GM18498 (cell line): Measurements from ENCODE around the gene UGT2B17.
"Not testable (repeated sequence)": the region's sequence is repeated elsewhere in the genome, so short reads cannot be mapped to it uniquely, and the experiment has no call there.

Experiments used
- ATAC-seq: cut with Tn5 transposase; IDR thresholded peaks from one replicate; pipeline ENCODE4 v1.9.1; 2021; ENCODE audit warnings: mild to moderate bottlenecking, moderate library complexity; ENCODE audit not compliant: unreplicated experiment

Gene UGT2B17

DNA sequence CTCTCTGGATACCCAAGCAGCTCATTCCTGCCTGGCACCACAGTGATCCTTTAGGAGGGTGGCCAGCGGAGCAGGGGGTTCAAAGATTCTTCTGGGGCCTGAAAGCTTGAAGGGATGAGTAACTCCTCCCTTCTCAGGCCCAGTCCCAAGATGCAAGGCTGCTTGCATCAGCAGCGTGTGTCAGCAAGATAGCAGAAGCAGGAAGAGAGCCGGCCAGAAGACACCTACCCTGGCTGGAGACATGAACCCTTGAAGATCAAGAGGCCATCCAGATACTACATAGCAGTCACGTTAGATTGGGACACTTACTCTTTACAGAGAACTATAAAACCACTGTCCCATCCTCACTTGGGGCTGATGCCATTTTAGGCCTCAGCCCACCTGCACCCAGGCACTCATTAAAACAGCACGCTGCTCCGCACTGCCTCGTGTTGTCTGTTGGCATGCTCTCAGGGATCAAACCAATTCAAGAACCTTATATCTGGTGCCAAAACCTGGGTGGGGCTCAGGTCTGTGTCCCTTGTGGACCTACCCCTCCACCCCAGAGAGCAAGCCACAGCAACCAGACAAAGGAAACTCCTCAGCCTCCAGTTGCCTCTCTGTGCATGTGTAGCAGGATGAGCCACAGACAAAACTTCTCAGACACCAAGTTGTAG is 6.5 kb downstream of the UGT2B17 start:
- peak; percentile 61 for ATAC-seq

DNA sequence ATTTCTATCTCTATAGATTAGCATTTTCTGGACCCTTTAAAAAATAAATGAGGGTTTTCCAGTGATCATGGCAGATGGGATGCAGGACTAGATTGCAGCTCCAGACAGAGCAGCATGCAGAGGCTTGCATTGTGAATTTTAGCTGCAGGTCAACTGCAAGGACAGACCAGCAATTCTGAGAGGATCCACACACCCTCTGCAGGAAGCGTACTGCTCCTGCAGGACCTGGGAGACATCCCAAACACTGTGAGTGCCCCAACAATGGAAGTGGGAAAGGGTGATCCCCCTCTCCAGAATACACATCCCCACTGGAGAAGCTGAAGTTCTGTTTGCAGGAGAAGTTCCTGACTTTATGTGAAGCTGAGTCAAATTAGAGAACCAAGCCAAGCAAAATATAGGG is 7.1 kb downstream of the UGT2B17 start:
- ATAC-seq = peak; percentile 9

DNA sequence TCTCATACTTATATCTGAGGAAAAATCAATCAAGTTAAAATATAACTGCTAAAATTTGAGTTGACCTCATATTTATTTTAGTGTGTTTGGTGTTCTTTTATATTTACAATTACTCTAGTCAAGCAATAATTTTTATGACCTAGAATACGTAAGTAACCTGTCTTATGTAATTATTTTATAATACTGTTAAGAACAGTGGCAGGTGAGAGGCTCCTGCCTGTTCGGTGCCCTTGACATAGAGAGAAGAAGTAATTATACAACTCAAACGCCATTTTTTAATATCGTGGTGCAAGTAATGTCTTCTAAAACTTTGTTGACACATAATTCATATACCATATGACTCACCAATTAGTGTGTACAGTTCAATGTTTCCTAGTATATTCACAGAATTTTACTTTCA is 7.6 kb downstream of the UGT2B17 start:
- ATAC-seq = not testable (repeated sequence)

DNA sequence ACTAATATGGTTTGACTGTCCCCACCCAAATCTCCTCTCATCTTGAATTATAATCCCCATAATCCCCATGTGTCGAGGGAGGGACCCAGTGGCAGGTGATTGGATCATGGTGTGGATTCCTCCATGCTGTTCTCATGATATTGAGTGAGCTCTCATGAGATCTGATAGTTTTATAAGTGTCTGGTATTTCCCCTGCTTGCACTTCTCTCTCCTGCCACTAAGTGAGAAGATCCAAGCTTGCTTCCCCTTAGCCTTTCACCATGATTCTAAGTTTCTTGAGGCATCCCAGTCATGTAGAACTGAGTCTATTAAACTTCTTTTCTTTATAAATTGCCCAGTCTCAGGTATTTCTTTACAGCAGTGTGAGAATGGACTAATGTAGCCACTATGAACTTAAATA is 9.8 kb downstream of the UGT2B17 start:
- ATAC-seq = not testable (repeated sequence)

DNA sequence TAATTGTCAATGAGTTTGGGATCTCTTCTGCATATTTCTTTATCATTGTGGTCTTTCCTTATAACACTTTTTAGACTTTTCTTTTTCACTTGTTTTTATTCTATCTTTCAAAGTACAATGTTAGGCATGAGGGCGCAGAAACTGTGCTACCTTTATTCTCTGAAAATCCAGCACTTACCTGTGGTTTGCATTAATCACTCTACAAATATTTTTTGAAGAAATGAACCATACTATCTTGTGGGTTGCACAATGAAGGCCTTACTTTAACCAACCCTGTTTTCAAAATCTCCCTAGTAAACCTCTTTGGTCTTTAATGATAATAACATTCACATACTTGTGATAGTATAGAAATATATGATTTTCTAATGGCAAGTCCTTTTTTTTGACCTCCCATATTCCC is 11.0 kb downstream of the UGT2B17 start:
- not testable (repeated sequence) for ATAC-seq

DNA sequence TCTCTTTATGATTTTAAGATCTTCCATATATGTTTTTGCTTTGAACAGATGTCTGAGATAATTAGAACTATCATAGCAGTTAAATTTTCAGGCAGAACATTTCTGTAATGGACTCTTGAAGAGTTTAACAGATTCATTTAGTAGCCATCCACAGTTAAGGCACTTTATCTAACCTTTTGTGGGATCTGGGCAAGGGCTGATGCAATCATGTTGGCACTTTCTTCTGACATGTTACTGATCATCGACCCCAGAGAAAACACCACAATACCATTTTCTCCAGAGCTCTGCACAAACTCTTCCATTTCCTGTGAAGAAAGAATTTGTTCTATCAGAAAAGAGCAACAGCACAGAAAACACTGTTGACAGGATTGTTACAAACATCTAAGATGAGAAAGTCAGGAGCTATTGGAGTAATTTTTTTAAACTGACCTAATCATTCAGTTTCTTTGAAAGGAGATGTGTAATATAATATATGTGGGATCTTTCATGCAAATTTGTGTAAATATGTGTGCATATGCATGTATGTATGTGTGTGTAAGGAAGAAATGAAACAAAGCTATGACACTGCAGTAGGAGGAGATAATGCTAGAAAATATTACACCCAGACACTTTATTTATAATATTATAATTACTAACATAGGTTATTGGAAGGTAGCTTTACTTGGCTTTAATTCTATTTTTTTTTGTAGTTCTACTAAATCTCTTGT is 15.6 kb downstream of the UGT2B17 start:
- ATAC-seq = not testable (repeated sequence)

DNA sequence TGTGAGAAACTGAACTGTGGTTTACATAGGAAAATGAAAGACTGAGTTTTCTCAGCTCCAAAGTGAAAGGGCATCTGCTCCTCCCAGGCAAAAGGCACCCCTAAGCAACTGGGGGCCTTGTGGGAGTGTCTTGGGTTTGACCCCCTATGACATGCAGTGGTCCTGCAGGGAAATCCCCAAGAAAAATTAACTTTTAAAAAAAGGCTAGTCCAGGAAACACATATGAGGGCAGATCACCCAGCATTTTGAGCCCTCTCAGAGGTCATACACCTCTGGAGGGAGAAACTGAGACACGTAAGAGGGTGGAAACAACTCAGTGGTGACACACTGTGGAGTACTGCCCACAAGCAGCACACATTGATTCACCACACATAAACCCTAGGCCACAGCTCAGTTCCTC is 22.3 kb downstream of the UGT2B17 start:
- ATAC-seq = peak; percentile 65

DNA sequence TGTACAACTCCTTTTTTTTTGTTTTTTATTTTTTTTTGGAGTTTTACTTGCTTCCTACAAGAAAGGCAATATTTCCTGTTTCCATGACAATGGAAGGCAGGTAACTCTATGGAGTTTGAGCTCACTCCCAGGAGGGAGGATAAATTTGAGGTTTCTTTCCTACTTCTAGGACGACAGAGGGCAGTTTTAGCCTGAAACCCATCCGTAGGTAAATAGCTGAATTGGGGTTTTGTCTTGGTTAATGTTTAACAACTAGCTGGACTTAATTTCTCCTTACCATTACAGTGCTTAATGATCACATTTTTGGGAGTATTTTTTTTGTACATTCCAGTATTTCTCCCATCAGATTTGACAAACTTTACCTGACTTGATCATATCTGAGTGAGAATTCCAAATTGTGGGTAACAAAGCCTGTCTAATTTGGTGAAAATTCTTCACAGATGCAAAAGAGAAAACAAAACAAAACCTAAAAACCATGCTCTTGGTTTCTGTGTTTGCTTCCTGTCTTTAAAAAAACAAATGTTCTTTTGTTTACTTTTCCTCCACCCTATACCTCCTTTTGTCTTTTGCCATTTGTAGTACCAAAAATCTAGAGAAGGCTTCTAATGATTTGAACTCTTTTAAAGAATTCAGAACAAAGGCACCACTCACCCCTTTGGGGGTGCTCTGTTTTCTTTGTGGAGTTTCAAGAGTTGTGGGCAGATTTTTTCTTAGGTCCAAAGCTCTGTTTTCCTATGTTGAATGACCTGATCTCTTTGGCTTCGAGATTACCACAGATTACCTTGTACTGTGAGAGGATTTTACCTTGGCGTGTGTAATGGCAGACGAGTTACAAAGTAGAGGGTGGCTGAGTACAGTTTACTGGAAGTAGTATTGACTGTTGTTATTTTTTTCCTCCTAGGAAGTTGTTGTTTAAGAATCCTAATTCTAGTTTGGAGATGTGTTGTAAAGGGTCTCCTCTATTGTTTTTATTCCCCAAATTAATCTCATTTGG is 23.0 kb downstream of the UGT2B17 start:
- peak; percentile 76 for ATAC-seq

DNA sequence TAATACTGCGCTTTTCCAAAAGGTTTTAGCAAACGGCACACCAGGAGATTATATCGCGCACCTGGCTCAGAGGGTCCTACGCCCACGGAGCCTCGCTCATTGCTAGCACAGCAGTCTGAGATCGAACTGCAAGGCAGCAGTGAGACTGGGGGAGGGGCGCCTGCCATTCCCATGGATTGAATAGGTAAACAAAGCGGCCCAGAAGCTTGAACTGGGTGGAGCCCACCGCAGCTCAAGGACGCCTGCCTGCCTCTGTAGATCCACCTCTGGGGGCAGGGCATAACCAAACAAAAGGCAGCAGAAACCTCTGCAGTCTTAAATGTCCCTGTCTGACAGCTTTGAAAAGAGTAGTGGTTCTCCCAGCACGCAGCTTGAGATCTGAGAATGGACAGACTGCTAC is 33.4 kb downstream of the UGT2B17 start:
- ATAC-seq = not testable (repeated sequence)

DNA sequence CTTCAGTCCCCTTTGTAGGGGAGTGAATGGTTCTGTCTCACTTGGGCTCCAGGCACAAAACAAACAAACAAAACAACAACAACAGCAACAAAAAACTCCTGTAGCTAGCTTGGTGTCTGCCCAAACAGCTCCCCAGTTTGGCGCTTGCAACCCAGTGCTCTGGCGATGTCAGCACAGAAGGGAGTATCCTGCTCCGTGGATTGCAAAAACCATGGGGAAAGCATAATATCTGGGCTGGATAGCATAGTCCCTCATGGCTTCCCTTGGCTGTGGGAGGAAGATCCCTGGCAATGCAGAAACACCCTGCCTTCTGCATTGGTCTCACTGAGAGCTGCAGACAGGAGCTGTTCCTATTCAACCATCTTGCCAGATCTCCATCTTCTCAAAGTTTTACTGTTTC is 39.7 kb downstream of the UGT2B17 start:
- no peak for ATAC-seq

DNA sequence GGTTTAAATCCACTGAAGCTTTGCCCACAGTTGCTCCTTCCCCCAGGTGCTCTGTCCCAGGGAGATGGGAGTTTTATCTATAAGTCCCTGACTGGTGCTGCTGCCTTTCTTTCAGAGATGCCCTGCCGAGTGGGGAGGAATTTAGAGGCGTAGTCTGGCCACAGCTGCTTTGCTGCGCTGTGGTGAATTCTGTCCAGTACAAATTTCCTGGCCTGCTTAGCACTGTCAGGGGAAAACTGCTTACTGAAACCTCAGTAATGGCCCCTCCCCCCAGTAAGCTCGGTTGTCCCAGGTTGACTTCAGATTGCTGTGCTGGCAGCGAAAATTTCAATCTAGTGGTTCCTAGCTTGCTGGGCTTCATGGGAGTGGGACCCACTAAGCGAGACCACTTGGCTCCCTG is 40.1 kb downstream of the UGT2B17 start:
- no peak for ATAC-seq

DNA sequence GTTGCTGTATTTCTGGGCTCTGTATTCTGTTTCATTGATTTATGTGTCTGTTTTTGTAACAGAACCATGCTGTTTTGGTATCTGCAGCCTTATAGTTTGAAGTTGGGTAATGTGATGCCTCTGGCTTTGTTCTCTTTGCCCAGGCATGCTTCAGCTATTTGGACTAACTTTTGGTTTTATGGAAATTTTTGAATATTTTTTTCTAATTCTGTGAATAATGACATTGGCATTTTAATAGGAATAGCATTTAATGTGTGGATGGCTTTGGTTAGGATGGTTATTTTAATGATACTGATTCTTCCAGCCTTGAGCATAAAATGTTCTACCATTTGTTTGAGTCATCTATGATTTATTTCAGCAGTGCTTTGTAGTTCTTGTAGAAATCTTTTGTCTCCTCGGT is 53.9 kb downstream of the UGT2B17 start:
- ATAC-seq = not testable (repeated sequence)

DNA sequence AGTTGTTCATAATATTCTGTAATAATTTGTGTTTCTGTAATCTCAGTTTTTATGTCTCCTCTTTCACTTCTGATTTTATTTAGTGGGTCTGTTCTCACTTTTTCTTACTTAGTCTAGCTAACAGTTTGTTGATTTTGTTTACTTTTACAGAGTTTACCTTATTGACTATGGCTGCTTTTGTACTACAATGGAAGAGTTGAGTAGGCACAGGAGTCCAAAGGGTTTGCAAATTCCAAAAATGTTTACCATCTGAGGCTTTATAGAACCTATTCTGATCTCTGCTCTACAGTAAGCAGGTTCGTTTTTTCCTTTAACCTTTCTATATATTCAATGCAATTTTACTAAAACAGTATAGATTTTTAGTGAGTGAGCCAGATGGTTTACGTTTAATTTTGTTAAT is 55.1 kb downstream of the UGT2B17 start:
- no peak for ATAC-seq

DNA sequence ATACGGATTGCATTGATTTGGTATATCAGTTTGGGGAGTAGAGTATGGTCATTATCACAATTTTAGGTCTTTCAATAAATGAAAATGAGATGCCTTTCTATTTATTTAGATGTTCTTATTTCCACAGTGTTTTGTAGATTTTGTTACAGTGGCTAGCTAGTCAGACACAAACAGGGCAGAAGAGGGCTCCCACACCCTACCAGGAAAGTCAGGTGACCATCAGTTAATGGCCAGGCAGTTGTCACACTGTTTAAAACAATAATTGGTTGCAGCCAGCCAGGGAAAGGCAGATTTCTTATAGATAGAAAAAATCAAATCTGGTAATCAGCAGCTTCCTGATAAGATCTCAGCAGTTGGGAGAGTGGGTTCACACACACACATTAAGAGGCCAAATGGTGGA is 57.2 kb downstream of the UGT2B17 start:
- no peak for ATAC-seq

DNA sequence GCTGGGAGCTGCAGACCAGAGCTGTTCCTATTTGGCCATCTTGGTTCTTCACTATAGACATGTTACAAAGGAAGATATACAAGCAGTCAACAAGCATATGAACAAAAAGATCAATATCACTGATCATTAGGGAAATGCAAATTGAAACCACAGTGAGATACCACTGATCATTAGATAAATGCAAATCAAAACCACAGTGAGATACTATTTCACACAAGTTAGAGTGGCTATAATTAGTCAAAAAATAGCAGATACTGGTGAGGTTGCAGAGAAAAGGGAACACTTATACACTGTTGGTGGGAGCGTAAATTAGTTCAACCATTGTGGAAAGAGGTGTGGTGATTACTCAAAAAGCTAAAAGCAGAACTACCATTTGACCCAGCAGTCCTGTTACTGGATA is 70.7 kb downstream of the UGT2B17 start:
- peak; percentile 92 for ATAC-seq

DNA sequence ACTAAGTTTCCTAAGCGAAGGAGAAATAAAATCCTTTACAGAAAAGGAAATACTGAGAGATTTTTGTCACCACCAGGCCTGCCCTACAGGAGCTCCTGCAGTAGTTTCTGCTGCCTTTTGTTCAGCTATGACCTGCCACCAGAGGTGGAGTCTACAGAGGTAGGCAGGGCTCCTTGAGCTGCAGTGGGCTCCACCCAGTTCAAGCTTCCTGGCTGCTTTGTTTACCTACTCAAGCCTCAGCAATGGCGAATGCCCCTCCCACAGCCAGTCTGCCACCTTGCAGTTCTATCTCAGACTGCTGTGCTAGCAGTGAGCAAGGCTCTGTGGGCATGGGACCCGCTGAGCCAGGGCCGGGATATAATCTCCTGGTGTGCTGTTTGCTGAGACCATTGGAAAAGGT is 71.3 kb downstream of the UGT2B17 start:
- ATAC-seq = not testable (repeated sequence)

DNA sequence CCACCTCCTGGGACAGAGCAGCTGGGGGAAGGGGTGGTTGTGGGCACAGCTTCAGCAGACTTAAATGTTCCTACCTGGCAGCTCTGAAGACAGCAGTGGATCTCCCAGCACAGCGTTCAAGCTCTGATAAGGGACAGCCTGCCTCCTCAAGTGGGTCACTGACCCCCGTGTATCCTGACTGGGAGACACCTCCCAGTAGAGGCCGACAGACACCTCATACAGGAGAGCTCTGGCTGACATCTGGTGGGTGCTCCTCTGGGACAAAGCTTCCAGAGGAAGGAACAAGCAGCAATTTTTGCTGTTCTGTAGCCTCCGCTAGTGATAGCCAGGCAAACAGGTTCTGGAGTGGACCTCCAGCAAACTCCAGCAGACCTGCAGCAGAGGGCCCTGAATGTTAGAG is 72.7 kb downstream of the UGT2B17 start:
- not testable (repeated sequence) for ATAC-seq

DNA sequence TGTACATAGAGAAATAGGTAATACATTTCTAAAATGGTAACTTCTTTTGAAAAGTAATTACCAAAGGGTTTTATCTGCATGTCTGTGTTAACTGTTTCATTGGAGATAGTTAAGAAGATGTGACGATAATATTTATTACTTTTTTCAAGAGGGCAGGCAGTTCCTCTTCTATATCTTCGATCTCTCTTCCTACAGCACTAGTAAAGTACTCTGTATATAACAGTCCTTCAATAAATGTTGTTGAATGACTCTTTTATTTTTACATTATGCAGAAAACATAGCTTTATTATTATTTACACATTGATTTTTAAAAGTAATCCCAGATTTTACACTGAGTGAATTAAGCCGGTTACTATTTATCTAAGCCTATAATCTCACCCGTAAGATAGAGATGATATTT is 77.1 kb downstream of the UGT2B17 start:
- ATAC-seq = no peak

DNA sequence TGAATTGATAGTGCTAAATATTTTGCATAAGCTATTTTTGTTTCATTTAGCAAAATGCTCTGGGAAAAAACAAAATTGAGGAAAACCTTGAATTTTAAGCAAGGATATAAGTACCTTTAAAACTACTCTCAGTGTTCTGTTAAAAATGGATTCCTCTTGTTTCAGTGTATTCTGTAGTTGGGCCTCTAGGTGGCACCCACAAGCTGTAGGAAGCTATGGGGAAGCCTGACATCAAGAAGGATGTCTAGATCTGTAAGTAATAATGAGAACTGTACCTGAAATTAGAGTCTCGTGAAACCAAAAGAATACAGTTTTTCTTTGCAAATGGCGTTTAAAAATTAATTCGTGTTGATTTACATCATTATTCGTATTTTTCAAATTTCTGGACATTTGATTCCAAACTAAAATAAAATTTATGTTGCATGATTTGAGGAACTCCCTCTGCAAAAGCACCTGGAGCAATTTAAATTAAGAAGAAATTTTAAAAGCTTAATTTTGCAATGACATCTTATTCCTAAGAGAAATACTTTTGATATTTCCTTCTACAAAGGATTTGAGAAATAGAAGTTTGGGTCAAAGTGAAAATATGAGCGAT is 77.6 kb downstream of the UGT2B17 start:
- peak; percentile 88 for ATAC-seq

DNA sequence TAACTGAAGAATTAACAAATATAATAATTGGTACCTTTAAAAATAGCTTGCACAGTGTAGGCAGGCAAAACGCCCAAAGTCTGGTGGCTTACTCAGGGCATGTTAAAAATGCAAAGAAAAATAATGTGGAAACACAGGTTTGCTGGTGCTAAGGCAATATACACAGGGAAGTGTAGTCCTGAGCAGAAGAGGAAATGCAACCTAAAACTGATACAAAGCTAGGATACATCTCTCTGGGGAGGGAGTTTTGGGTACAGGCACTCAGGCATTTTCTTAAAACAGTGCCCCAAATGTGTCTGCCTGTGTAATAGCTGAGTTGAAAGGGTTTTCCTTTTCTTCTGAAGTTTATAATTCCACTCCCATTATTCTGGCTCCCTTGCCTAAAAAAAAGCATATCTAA is 81.4 kb downstream of the UGT2B17 start:
- ATAC-seq = peak; percentile 45

DNA sequence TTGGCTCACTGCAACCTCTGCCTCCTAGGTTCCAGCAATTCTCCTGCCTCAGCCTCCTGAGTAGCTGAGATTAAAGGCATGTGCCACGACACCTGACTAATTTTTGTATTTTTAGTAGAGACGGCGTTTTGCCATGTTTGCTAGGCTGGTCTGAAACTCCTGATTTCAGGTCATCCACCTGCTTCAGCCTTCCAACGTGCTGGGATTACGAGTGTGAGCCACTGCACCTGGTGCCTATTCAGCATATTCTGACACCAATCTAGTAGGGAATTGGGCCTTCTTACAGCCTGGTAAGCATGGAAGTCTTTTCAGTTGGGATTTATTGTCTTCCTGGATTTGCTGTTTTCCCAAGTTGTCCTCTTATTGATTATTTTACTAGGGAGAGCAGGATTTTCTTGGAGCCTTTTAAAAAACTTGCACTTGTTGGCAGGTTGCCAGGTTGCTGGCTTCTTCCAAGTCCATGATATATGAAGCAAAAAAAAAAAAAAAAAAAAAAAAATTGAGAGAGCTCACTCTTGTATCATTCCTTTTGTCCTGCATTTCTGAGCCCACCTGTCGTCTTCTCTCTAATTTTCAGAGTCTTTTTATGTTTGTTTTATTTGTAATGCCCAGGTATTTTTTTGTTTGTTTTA is 85.2 kb downstream of the UGT2B17 start:
- no peak for ATAC-seq
